GM19035 (cell line): ENCODE measurements around the gene HFE.
A peak's percentile ranks its signal among the peaks of the same experiment; 100 is the strongest.
"Not testable (repeated sequence)": the region's sequence is repeated elsewhere in the genome, so short reads cannot be mapped to it uniquely, and the experiment has no call there.

Source experiments
- ATAC-seq: cut with Tn5 transposase; IDR thresholded peaks from one replicate; pipeline ENCODE4 v1.9.1; 2021; ENCODE audit not compliant: unreplicated experiment

Gene HFE

GRCh38 chr6:26105842-26106241 is 18.6 kb downstream of the HFE start:
- no peak for ATAC-seq

GRCh38 chr6:26107935-26108334 is 20.7 kb downstream of the HFE start:
- no peak for ATAC-seq

GRCh38 chr6:26109772-26110171 is 22.5 kb downstream of the HFE start:
- ATAC-seq, result no peak

GRCh38 chr6:26113570-26113969 is 26.3 kb downstream of the HFE start:
- no peak for ATAC-seq

GRCh38 chr6:26115226-26115625 is 28.0 kb downstream of the HFE start:
- no peak for ATAC-seq

GRCh38 chr6:26116267-26116666 is 29.0 kb downstream of the HFE start:
- no peak for ATAC-seq

GRCh38 chr6:26118999-26119398 is 31.8 kb downstream of the HFE start:
- ATAC-seq, result no peak

- ATAC-seq, result not testable (repeated sequence)
Observed at GRCh38 chr6:26120115-26120514, 32.9 kb downstream of the HFE start.

- no peak for ATAC-seq
Observed at GRCh38 chr6:26120807-26121140, 33.5 kb downstream of the HFE start.

- no peak for ATAC-seq
Observed at GRCh38 chr6:26121141-26122004, 34.1 kb downstream of the HFE start.

GRCh38 chr6:26122005-26122388 is 34.8 kb downstream of the HFE start:
- ATAC-seq, result no peak

GRCh38 chr6:26122402-26122792 is 35.2 kb downstream of the HFE start:
- ATAC-seq, result no peak

GRCh38 chr6:26122793-26123674 is 35.8 kb downstream of the HFE start:
- ATAC-seq, result peak; percentile 54

- no peak for ATAC-seq
Observed at GRCh38 chr6:26123675-26123946, 36.4 kb downstream of the HFE start.

GRCh38 chr6:26123947-26124780 is 36.9 kb downstream of the HFE start:
- ATAC-seq, result peak; percentile 76

- no peak for ATAC-seq
Observed at GRCh38 chr6:26124781-26125685, 37.8 kb downstream of the HFE start.

GRCh38 chr6:26126394-26127235 is 39.4 kb downstream of the HFE start:
- no peak for ATAC-seq

GRCh38 chr6:26128013-26128771 is 41.0 kb downstream of the HFE start:
- no peak for ATAC-seq

- no peak for ATAC-seq
Observed at GRCh38 chr6:26129656-26130055, 42.4 kb downstream of the HFE start.
